H1 (cell line): ENCODE measurements around the gene TYW5. TPM values are rescaled to one million over a fixed set of nuclear protein-coding genes. Genes with fewer than 3 reads are reported as not detected.

Experiments
- CTCF ChIA-PET: fragments of 300-600 bp; sonication (Branson Sonifier 250); formaldehyde crosslinking; loops from one replicate; lab custom pipeline; 2021; ENCODE audit not compliant: partially characterized antibody; lab: Charles Lee
- POLR2A ChIA-PET: fragments of 300-600 bp; sonication (Branson Sonifier 250); formaldehyde crosslinking; loops from one replicate; lab custom pipeline; 2021; ENCODE audit warnings: inconsistent platforms; ENCODE audit not compliant: partially characterized antibody; lab: Charles Lee
- DNase-seq, 2 experiments: peaks; one replicate each; pipeline versions ENCODE4 v3.0.0 to v3.0.0-alpha.2; 2010 to 2022; ENCODE audit warnings: low spot score in 2 of 2, low read depth in 1 of 2, mixed read lengths in 1 of 2
- FAIRE-seq: peaks from 2 replicates; lab custom pipeline; 2011; peaks lifted over from hg19 to GRCh38; lab: Jason Lieb, UNC
- H2AFZ ChIP-seq: 2 replicates; pipeline ENCODE4 v1.8.1; 2012; ENCODE audit warnings: low read length, inconsistent platforms
- H2AK5ac ChIP-seq: 2 replicates; pipeline ENCODE4 v1.6.1; 2013; ENCODE audit warnings: low read depth, low read length
- H2BK120ac ChIP-seq: replicated peaks from 2 replicates; pipeline ENCODE3; 2013; ENCODE audit warnings: low read depth, low read length, inconsistent platforms
- H2BK12ac ChIP-seq: 2 replicates; pipeline ENCODE4 v1.6.1; 2013; ENCODE audit warnings: low read depth, low read length
- H2BK15ac ChIP-seq: 2 replicates; pipeline ENCODE4 v1.6.1; 2013; ENCODE audit warnings: low read length
- H2BK20ac ChIP-seq: 2 replicates; pipeline ENCODE4 v1.6.1; 2013; ENCODE audit warnings: low read length
- H2BK5ac ChIP-seq: 2 replicates; pipeline ENCODE4 v1.6.1; 2013; ENCODE audit warnings: low read depth, low read length
- H3K14ac ChIP-seq: 2 replicates; pipeline ENCODE4 v1.6.1; 2013; ENCODE audit warnings: inconsistent platforms; ENCODE audit not compliant: insufficient read length
- H3K18ac ChIP-seq: 2 replicates; pipeline ENCODE4 v1.6.1; 2013; ENCODE audit warnings: low read length; ENCODE audit errors: extremely low read depth
- H3K23ac ChIP-seq: 2 replicates; pipeline ENCODE4 v1.6.1; 2013; ENCODE audit warnings: inconsistent platforms; ENCODE audit not compliant: insufficient read length
- H3K23me2 ChIP-seq: 2 replicates; pipeline ENCODE4 v1.6.1; 2013; ENCODE audit warnings: low read depth, low read length
- H3K27ac ChIP-seq: 2 replicates; pipeline ENCODE4 v1.6.1; 2011; ENCODE audit warnings: low read depth, low read length, inconsistent platforms
- H3K27me3 ChIP-seq, 4 experiments: replicated peaks in 1 of 4; 1 replicate in 1 of 4; 2 replicates in 3 of 4; pipeline versions ENCODE4 v1.6.1 to v1.8.1; 2011 to 2013; ENCODE audit warnings: low read length in 3 of 4, mild to moderate bottlenecking in 3 of 4, inconsistent platforms in 2 of 4, mixed read lengths in 2 of 4, moderate library complexity in 1 of 4; ENCODE audit not compliant: control insufficient read depth in 3 of 4, insufficient read depth in 3 of 4; ENCODE audit errors: extremely low read depth in 1 of 4
- H3K36me3 ChIP-seq, 4 experiments: 2 replicates each; pipeline versions ENCODE4 v1.6.1 to v1.8.1; 2011 to 2013; ENCODE audit warnings: mild to moderate bottlenecking in 4 of 4, low read length in 3 of 4, moderate library complexity in 2 of 4, control low read depth in 1 of 4, inconsistent platforms in 1 of 4; ENCODE audit not compliant: insufficient read depth in 4 of 4, control insufficient read depth in 2 of 4
- H3K4ac ChIP-seq: replicated peaks from 2 replicates; pipeline ENCODE3; 2013; ENCODE audit warnings: low read length, low read depth, mixed read lengths, inconsistent platforms; ENCODE audit not compliant: insufficient read length
- H3K4me1 ChIP-seq, 4 experiments: replicated peaks in 1 of 4; 1 replicate in 1 of 4; 2 replicates in 3 of 4; pipeline versions ENCODE4 v1.6.1 to v1.8.1; 2011 to 2013; ENCODE audit warnings: low read length in 3 of 4, inconsistent platforms in 2 of 4, mixed read lengths in 1 of 4; ENCODE audit not compliant: insufficient read depth in 4 of 4, control insufficient read depth in 3 of 4
- H3K4me2 ChIP-seq, 2 experiments: 2 replicates each; pipeline versions ENCODE4 v1.6.1 to v1.8.1; 2011 to 2013; ENCODE audit warnings: low read depth in 2 of 2, low read length in 2 of 2, control low read depth in 1 of 2, inconsistent platforms in 1 of 2, mild to moderate bottlenecking in 1 of 2; ENCODE audit not compliant: insufficient read depth in 1 of 2
- H3K4me3 ChIP-seq, 4 experiments: fragments of 200-600, 300-600 bp in 1 of 4; sonication (generic), shearing (Covaris generic), sonication (Bioruptor Twin) in 1 of 4; 2 replicates each; pipeline versions ENCODE4 v1.5.1 to v1.8.1; 2011 to 2016; ENCODE audit warnings: low read length in 4 of 4, low read depth in 3 of 4, control low read depth in 2 of 4, inconsistent platforms in 2 of 4, mild to moderate bottlenecking in 2 of 4, mixed read lengths in 1 of 4, moderate library complexity in 1 of 4; ENCODE audit not compliant: insufficient read depth in 2 of 4; ENCODE audit errors: extremely low read depth in 1 of 4
- H3K56ac ChIP-seq: replicated peaks from 2 replicates; pipeline ENCODE3; 2013; ENCODE audit warnings: low read depth, mild to moderate bottlenecking, mixed read lengths, low read length, inconsistent platforms; ENCODE audit not compliant: insufficient read length
- H3K79me1 ChIP-seq: 2 replicates; pipeline ENCODE4 v1.6.1; 2013; ENCODE audit warnings: low read depth, low read length, control low read depth
- H3K79me2 ChIP-seq, 2 experiments: 2 replicates each; pipeline versions ENCODE4 v1.6.1 to v1.8.1; 2012 to 2013; ENCODE audit warnings: low read length in 2 of 2, mild to moderate bottlenecking in 2 of 2, inconsistent platforms in 1 of 2; ENCODE audit not compliant: insufficient read depth in 2 of 2, control insufficient read depth in 1 of 2
- H3K9ac ChIP-seq, 4 experiments: replicated peaks in 1 of 4; 1 replicate in 1 of 4; 2 replicates in 3 of 4; pipeline versions ENCODE4 v1.6.1 to v1.8.1; 2011 to 2013; ENCODE audit warnings: low read depth in 3 of 4, low read length in 3 of 4, control low read depth in 2 of 4, mild to moderate bottlenecking in 2 of 4, moderate library complexity in 2 of 4, inconsistent platforms in 1 of 4; ENCODE audit errors: extremely low read depth in 1 of 4
- H3K9me3 ChIP-seq, 2 experiments: 2 replicates each; pipeline versions ENCODE4 v1.6.1 to v1.8.1; 2012 to 2013; ENCODE audit warnings: mild to moderate bottlenecking in 2 of 2, moderate library complexity in 2 of 2, control low read depth in 1 of 2, inconsistent platforms in 1 of 2, low read depth in 1 of 2, low read length in 1 of 2, mixed read lengths in 1 of 2; ENCODE audit not compliant: insufficient read depth in 2 of 2
- H4K20me1 ChIP-seq, 2 experiments: replicated peaks in 1 of 2; 2 replicates each; pipeline versions ENCODE3 to v1.8.1; 2011 to 2013; ENCODE audit warnings: inconsistent platforms in 2 of 2, low read length in 2 of 2, mild to moderate bottlenecking in 1 of 2; ENCODE audit not compliant: insufficient read depth in 2 of 2, control insufficient read depth in 1 of 2
- H4K5ac ChIP-seq: 2 replicates; pipeline ENCODE4 v1.6.1; 2013; ENCODE audit warnings: low read length, low read depth, mixed read lengths, inconsistent platforms; ENCODE audit not compliant: insufficient read length
- H4K8ac ChIP-seq: 2 replicates; pipeline ENCODE4 v1.8.0; 2013; ENCODE audit warnings: mild to moderate bottlenecking, moderate library complexity, low read length, inconsistent platforms; ENCODE audit not compliant: insufficient read depth; ENCODE audit errors: extremely low read depth
- H4K91ac ChIP-seq: replicated peaks from 2 replicates; pipeline ENCODE3; 2013; ENCODE audit warnings: low read length, mixed read lengths, inconsistent platforms; ENCODE audit not compliant: insufficient read length
- BRCA1 ChIP-seq: IDR thresholded peaks from 2 replicates; pipeline ENCODE4 v1.6.1; 2012; ENCODE audit warnings: low read depth, low read length, improper control_type of control experiment
- CHD2 ChIP-seq: IDR thresholded peaks from 2 replicates; pipeline ENCODE4 v1.6.1; 2012; ENCODE audit warnings: low read length, improper control_type of control experiment
- E2F6 ChIP-seq: IDR thresholded peaks from 2 replicates; pipeline ENCODE4 v1.6.1; 2012; ENCODE audit warnings: inconsistent platforms
- EZH2 ChIP-seq: fragments of 200-600 bp; sonication (generic); IDR thresholded peaks from 2 replicates; pipeline ENCODE4 v1.7.1; 2012; ENCODE audit warnings: low read depth, mild to moderate bottlenecking, moderate library complexity, low read length, inconsistent platforms; ENCODE audit not compliant: severe bottlenecking
- GTF2F1 ChIP-seq: IDR thresholded peaks from 2 replicates; pipeline ENCODE4 v1.6.1; 2012; ENCODE audit warnings: low read depth, low read length, improper control_type of control experiment, borderline replicate concordance
- RXRA ChIP-seq: IDR thresholded peaks from 2 replicates; pipeline ENCODE4 v1.6.1; 2011; ENCODE audit warnings: low read depth, mild to moderate bottlenecking, low read length, moderate library complexity; ENCODE audit not compliant: insufficient read depth
- SIRT6 ChIP-seq: IDR thresholded peaks from one replicate; pipeline ENCODE4 v1.7.1; 2012; ENCODE audit warnings: low read length, inconsistent platforms
- SP1 ChIP-seq: IDR thresholded peaks from 2 replicates; pipeline ENCODE4 v1.6.1; 2011; ENCODE audit warnings: low read depth, low read length
- TAF1 ChIP-seq: IDR thresholded peaks from 2 replicates; pipeline ENCODE4 v1.6.1; 2011; ENCODE audit warnings: mild to moderate bottlenecking, low read depth, low read length
- TCF12 ChIP-seq: IDR thresholded peaks from 2 replicates; pipeline ENCODE4 v1.6.1; 2011; ENCODE audit warnings: low read depth, mild to moderate bottlenecking, low read length
- WGBS, 2 experiments: shearing (Covaris generic) in 1 of 2; methylation state at CpG; one replicate each; pipeline versions ENCODE4 v1.1.6 to v1.1.7; 2013 to 2015; ENCODE audit warnings: low lambda C conversion rate in 2 of 2, mixed read lengths in 2 of 2, inconsistent platforms in 1 of 2, low coverage in 1 of 2, missing lambda C conversion rate in 1 of 2; ENCODE audit not compliant: insufficient replicate concordance in 2 of 2, insufficient coverage in 1 of 2, insufficient read length in 1 of 2; ENCODE audit errors: extremely low coverage in 1 of 2, missing lambda C conversion rate in 1 of 2; 5-methylcytosine and 5-hydroxymethylcytosine counted together
- polyA plus RNA-seq, 7 experiments: library from polyadenylated mRNA; depleted of rRNA in 3 of 7; stranded (reverse) in 5 of 7; unstranded in 2 of 7; fragments of >200 nt in 5 of 7; fragments of 200-250 nt in 2 of 7; gene quantifications; 1 replicate in 5 of 7; 2 replicates in 1 of 7; 4 replicates in 1 of 7; pipeline versions ENCODE4 v1.2.1 to v1.2.3, GENCODE V29; 2011 to 2013; ENCODE audit warnings: missing spikeins in 2 of 7, mixed read lengths in 2 of 7
- total RNA-seq: library from RNA; stranded (reverse); fragmentation: NEBNext Ultra II Directional; extraction: Animal tissue kit (Norgen Biotek cat#: 25700); gene quantifications from 2 replicates; pipeline ENCODE4 v1.2.1, GENCODE V29; 2021

Gene TYW5
- total and polyA plus RNA-seq, 2 of the 8 experiments (the other 6 are each of a cell fraction or from before 2014, with no cell fraction given): 5.4 to 11.3 TPM

- H2BK12ac ChIP-seq: no peak overlapping the region
- no peak overlapping the region for H4K91ac ChIP-seq
- no peak overlapping the region for H3K4me2 ChIP-seq
- TF ChIP-seq SIRT6 (no peak), TCF12 (no peak), SP1 (no peak), E2F6 (no peak), BRCA1 (no peak), CHD2 (no peak), GTF2F1 (no peak), TAF1 (no peak), EZH2 (no peak), RXRA (no peak)
- peaks cover 0 to 6% (median 2%) of the 10 kb centered on the region in 4 experiments; a peak in 1 of 7 replicates for H3K4me1 ChIP-seq
- no peak overlapping the region for H3K56ac ChIP-seq
- ChIA-PET CTCF (no interaction called here), POLR2A (no interaction called here)
- no peak overlapping the region for H2BK15ac ChIP-seq
- no peak overlapping the region for H2AFZ ChIP-seq
- no peak overlapping the region for H3K4ac ChIP-seq
- no peak overlapping the region for H2BK5ac ChIP-seq
- H3K36me3 ChIP-seq: no peaks in the 10 kb centered on the region
- H2BK20ac ChIP-seq: no peak overlapping the region
- H3K23ac ChIP-seq: no peak overlapping the region
- no peaks in the 10 kb centered on the region for H3K9me3 ChIP-seq
- no peak overlapping the region for H3K27ac ChIP-seq
- no peak overlapping the region for H3K4me3 ChIP-seq
- H4K20me1 ChIP-seq: no peaks in the 10 kb centered on the region
- no peak overlapping the region for H2AK5ac ChIP-seq
- no peak overlapping the region for H2BK120ac ChIP-seq
- H3K23me2 ChIP-seq: no peaks in the 10 kb centered on the region; the same call in 1 of the 2 replicates
- no peak overlapping the region for H4K8ac ChIP-seq
- H4K5ac ChIP-seq: no peak overlapping the region
- WGBS, 2 experiments: 87% methylated on average over 3 of the region's 3 CpGs; no CpG with 5 or more reads in 1 of the 2 experiments
- DNase-seq (no peak), FAIRE-seq (no peak)
- H3K79me1 ChIP-seq: no peaks in the 10 kb centered on the region
- H3K14ac ChIP-seq: no peak overlapping the region
- no peak overlapping the region for H3K9ac ChIP-seq
- no peak overlapping the region for H3K18ac ChIP-seq
- H3K27me3 ChIP-seq: peaks cover 0 to 1% (median 0%) of the 10 kb centered on the region in 4 experiments; a peak in 1 of 7 replicates
- no peaks in the 10 kb centered on the region for H3K79me2 ChIP-seq
These were observed 37.0 kb upstream of the TYW5 start for GRCh38 chr2:199992296-199992695.
